OCI-LY1 (cell line): Measurements from ENCODE around the gene CD93.

ENCODE experiments used
- H2AFZ ChIP-seq: fragments of 200-600 bp; sonication (generic), shearing (Covaris generic); 2 replicates; pipeline ENCODE4 v1.6.0; 2014; ENCODE audit warnings: antibody characterized with exemption, mild to moderate bottlenecking, low read length
- H3F3A ChIP-seq: fragments of 200-600 bp; sonication (generic), shearing (Covaris generic); 2 replicates; pipeline ENCODE4 v1.6.0; 2014; ENCODE audit warnings: mild to moderate bottlenecking, antibody characterized with exemption, low read length, moderate library complexity; ENCODE audit not compliant: insufficient read depth
- H3K27ac ChIP-seq: fragments of 200-600 bp; sonication (generic); 2 replicates; pipeline ENCODE4 v1.5.1; 2014; ENCODE audit warnings: low read length, mixed run types, mild to moderate bottlenecking, low read depth; ENCODE audit not compliant: poor library complexity, severe bottlenecking
- H3K27me3 ChIP-seq: fragments of 200-600 bp; sonication (generic); 2 replicates; pipeline ENCODE4 v1.6.0; 2014; ENCODE audit warnings: antibody characterized with exemption, mild to moderate bottlenecking, low read length, moderate library complexity; ENCODE audit not compliant: insufficient read depth
- H3K36me3 ChIP-seq: fragments of 200-600 bp; sonication (generic); 2 replicates; pipeline ENCODE4 v1.6.1; 2014; ENCODE audit warnings: mild to moderate bottlenecking, antibody characterized with exemption, low read length, moderate library complexity, mixed read lengths; ENCODE audit not compliant: insufficient read depth
- H3K4me1 ChIP-seq: fragments of 200-600 bp; sonication (generic); 2 replicates; pipeline ENCODE4 v1.5.1; 2014; ENCODE audit warnings: mild to moderate bottlenecking, low read length, moderate library complexity; ENCODE audit not compliant: insufficient read depth, severe bottlenecking
- H3K4me2 ChIP-seq: fragments of 200-600 bp; sonication (generic), shearing (Covaris generic); 2 replicates; pipeline ENCODE4 v1.6.1; 2014; ENCODE audit warnings: low read length
- H3K4me3 ChIP-seq: fragments of 200-600 bp; sonication (generic); 2 replicates; pipeline ENCODE4 v1.5.1; 2014; ENCODE audit warnings: low read length, low read depth, mild to moderate bottlenecking, mixed read lengths; ENCODE audit not compliant: poor library complexity, severe bottlenecking
- H3K79me2 ChIP-seq: fragments of 200-600 bp; shearing (Covaris generic); 2 replicates; pipeline ENCODE4 v1.6.1; 2016; ENCODE audit warnings: mixed run types, low read length, mixed read lengths; ENCODE audit not compliant: insufficient read depth
- H3K9ac ChIP-seq: fragments of 200-600 bp; sonication (generic), shearing (Covaris generic); 2 replicates; pipeline ENCODE4 v1.6.1; 2014; ENCODE audit warnings: mild to moderate bottlenecking, low read length, mixed read lengths
- H3K9me2 ChIP-seq: fragments of 200-600 bp; sonication (generic), shearing (Covaris generic); 2 replicates; pipeline ENCODE4 v1.6.1; 2014; ENCODE audit warnings: low read depth, mild to moderate bottlenecking, low read length, mixed read lengths
- H3K9me3 ChIP-seq: fragments of 200-600 bp; shearing (Covaris generic); 2 replicates; pipeline ENCODE4 v1.6.1; 2014; ENCODE audit warnings: low read length, mixed read lengths
- H4K20me1 ChIP-seq: fragments of 200-600 bp; sonication (generic), shearing (Covaris generic); 2 replicates; pipeline ENCODE4 v1.6.0; 2016; ENCODE audit warnings: mild to moderate bottlenecking, low read length; ENCODE audit not compliant: insufficient read depth
- CTCF ChIP-seq: fragments of 200-600 bp; sonication (generic), shearing (Covaris generic); IDR thresholded peaks from 2 replicates; pipeline ENCODE4 v1.5.1; 2017; ENCODE audit warnings: mild to moderate bottlenecking, antibody characterized with exemption, low read length, moderate library complexity, mixed read lengths
- EZH2 ChIP-seq: fragments of 200-600 bp; sonication (generic), shearing (Covaris generic); IDR thresholded peaks from 2 replicates; pipeline ENCODE4 v1.8.0; 2017; ENCODE audit warnings: borderline replicate concordance, mixed run types, mild to moderate bottlenecking, antibody characterized with exemption, low read length, moderate library complexity, mixed read lengths

The CD93 gene

GRCh38 chr20:23086931-23087411 lies 847 bp upstream of the CD93 start:
- Histone ChIP-seq H3K27me3 (peaks cover 3% of the 10 kb centered on the region; the same call in 1 of the 2 replicates), H3K4me2 (no peak overlapping the region), H2AFZ (no peak overlapping the region), H3K27ac (no peak overlapping the region), H3K4me3 (no peak overlapping the region), H3K36me3 (no peaks in the 10 kb centered on the region), H3K9me3 (no peaks in the 10 kb centered on the region), H3K79me2 (no peaks in the 10 kb centered on the region), H3F3A (no peaks in the 10 kb centered on the region), H3K9ac (no peak overlapping the region), H4K20me1 (no peaks in the 10 kb centered on the region), H3K9me2 (no peaks in the 10 kb centered on the region), H3K4me1 (no peaks in the 10 kb centered on the region)
- TF ChIP-seq EZH2, result no peak
- TF ChIP-seq CTCF, result no peak

DNA sequence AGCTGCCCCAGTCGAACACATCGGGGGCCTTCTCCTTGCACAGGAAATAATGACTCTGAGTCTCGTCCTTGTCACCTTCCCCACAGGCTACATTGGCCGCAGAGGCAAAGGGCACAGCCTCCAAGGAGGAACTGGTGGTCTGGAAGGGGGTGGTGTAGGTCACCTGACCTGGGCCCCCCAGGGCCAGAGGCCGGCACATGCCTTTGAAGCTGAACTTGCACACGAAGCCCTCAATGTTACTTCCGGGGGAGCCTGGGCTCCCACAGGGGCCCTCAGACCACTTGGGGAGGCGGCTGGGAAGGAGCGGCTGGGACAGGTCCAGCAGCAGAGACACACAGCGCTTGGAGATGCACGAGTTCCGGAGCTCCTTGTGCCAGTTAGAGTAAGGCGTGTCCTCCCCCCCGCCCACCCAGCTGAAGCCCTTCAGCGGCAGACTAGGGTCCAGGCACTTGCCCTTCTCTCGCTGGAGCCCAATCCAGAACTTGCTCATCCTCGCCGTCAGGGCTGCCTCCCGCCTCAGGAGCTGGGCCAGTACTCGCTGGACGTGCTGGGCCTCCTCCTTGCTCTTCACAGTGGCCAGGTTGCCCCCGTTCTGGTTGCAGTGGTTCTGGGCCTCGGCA lies 578 bp downstream of the CD93 start:
- H3K4me2 ChIP-seq, result no peak overlapping the region
- H3K4me1 ChIP-seq, result no peaks in the 10 kb centered on the region

GRCh38 chr20:23084845-23085365 lies 1.2 kb downstream of the CD93 start:
- H3K27ac ChIP-seq, result no peak overlapping the region
- no peak for TF ChIP-seq CTCF
- no peak for TF ChIP-seq EZH2
- H3K79me2 ChIP-seq, result no peaks in the 10 kb centered on the region
- no peaks in the 10 kb centered on the region for H3K36me3 ChIP-seq
- no peaks in the 10 kb centered on the region for H3K4me1 ChIP-seq
- no peaks in the 10 kb centered on the region for H3K9me3 ChIP-seq
- peaks cover 3% of the 10 kb centered on the region; the same call in 1 of the 2 replicates for H3K27me3 ChIP-seq
- no peak overlapping the region for H3K4me2 ChIP-seq
- no peak overlapping the region for H3K4me3 ChIP-seq
- H3K9ac ChIP-seq, result no peak overlapping the region
- H2AFZ ChIP-seq, result no peak overlapping the region
- no peaks in the 10 kb centered on the region for H3K9me2 ChIP-seq
- no peaks in the 10 kb centered on the region for H4K20me1 ChIP-seq
- no peaks in the 10 kb centered on the region for H3F3A ChIP-seq

More for the DNA sequence above, 578 bp downstream of the CD93 start:
- Histone ChIP-seq H3K9me2 (no peaks in the 10 kb centered on the region), H3K9me3 (no peaks in the 10 kb centered on the region), H3K27me3 (peaks cover 3% of the 10 kb centered on the region; the same call in 1 of the 2 replicates), H3K9ac (no peak overlapping the region), H3F3A (no peaks in the 10 kb centered on the region), H3K4me3 (no peak overlapping the region), H2AFZ (no peak overlapping the region), H3K36me3 (no peaks in the 10 kb centered on the region), H3K79me2 (no peaks in the 10 kb centered on the region), H3K27ac (no peak overlapping the region), H4K20me1 (no peaks in the 10 kb centered on the region)
- TF ChIP-seq EZH2, result no peak
- TF ChIP-seq CTCF, result no peak
